Naive thymus-derived CD8-positive, alpha-beta T cell (primary cell): ENCODE results near the gene C7. TPM values are rescaled to one million over a fixed set of nuclear protein-coding genes. Genes with fewer than 3 reads are reported as not detected.
"Not testable (repeated sequence)": the region's sequence is repeated elsewhere in the genome, so short reads cannot be mapped to it uniquely, and the experiment has no call there.

Source experiments
- ATAC-seq, 2 donors: fragments of 150-1000 bp; cut with Tn5 transposase in 1 of 2; sonication (Bioruptor Pico), chemical (Tn5 transposase) in 1 of 2; 1 replicate in 1 of 2; 2 replicates in 1 of 2; pipeline ENCODE4 v1.10.0; 2021; ENCODE audit warnings: mild to moderate bottlenecking in 2 of 2, moderate library complexity in 2 of 2
- POLR2A ChIA-PET: fragments of 350-600 bp; sonication (Branson Sonifier 250); formaldehyde crosslinking; loops from one replicate; lab custom pipeline; 2021; ENCODE audit warnings: antibody characterized with exemption; lab: Charles Lee
- DNase-seq, 10 donors: peaks; one replicate each; pipeline versions ENCODE4 v3.0.0 to v3.0.0-alpha.2; 2020 to 2022
- H3K27ac Mint-ChIP-seq, 10 donors: one replicate each; pipeline ENCODE4 v1.8.0; 2020 to 2022; ENCODE audit warnings: mild to moderate bottlenecking in 10 of 10, mixed read lengths in 10 of 10, moderate library complexity in 4 of 10, inconsistent platforms in 1 of 10
- H3K27me3 Mint-ChIP-seq, 5 donors: one replicate each; pipeline ENCODE4 v1.8.0; 2021 to 2022; ENCODE audit warnings: mixed read lengths in 5 of 5
- H3K36me3 Mint-ChIP-seq, 3 donors: one replicate each; pipeline ENCODE4 v1.8.0; 2020 to 2022; ENCODE audit warnings: mixed read lengths in 3 of 3, mild to moderate bottlenecking in 2 of 3, inconsistent platforms in 1 of 3
- H3K4me1 Mint-ChIP-seq, 4 donors: one replicate each; pipeline ENCODE4 v1.8.0; 2021 to 2022; ENCODE audit warnings: mixed read lengths in 4 of 4
- H3K4me3 Mint-ChIP-seq, 10 donors: one replicate each; pipeline ENCODE4 v1.8.0; 2020 to 2022; ENCODE audit warnings: mild to moderate bottlenecking in 10 of 10, mixed read lengths in 10 of 10, moderate library complexity in 6 of 10, inconsistent platforms in 1 of 10
- H3K9me3 Mint-ChIP-seq, 9 donors: one replicate each; pipeline ENCODE4 v1.8.0; 2020 to 2022; ENCODE audit warnings: mixed read lengths in 9 of 9, mild to moderate bottlenecking in 3 of 9, inconsistent platforms in 1 of 9, moderate library complexity in 1 of 9
- polyA plus RNA-seq, 3 donors: library from polyadenylated mRNA; unstranded; fragments of 300-500 nt; fragmentation: Illumina TruSeq; gene quantifications; one replicate each; pipeline ENCODE4 v1.2.3, GENCODE V29; 2021
- total RNA-seq, 8 experiments: library from RNA in 2 of 8; stranded (reverse) in 2 of 8; gene quantifications; one replicate each; pipeline ENCODE4 v1.2.3 and lab custom pipeline; 2021 to 2026

The C7 gene
- total and polyA plus RNA-seq, 5 experiments from 2014 or later, result 0.10 TPM; not detected in 4

- H3K4me3 Mint-ChIP-seq, DNase-seq, POLR2A ChIA-PET, ATAC-seq, H3K27ac Mint-ChIP-seq, H3K4me1 Mint-ChIP-seq, H3K9me3 Mint-ChIP-seq, H3K36me3 Mint-ChIP-seq: not testable (repeated sequence)
- peaks cover 0 to 11% (median 2%) of the 10 kb centered on the region in 5 donors for H3K27me3 Mint-ChIP-seq
Measured at GRCh38 chr5:40883051-40883450, 26.2 kb upstream of the C7 start.

GRCh38 chr5:40895440-40896425 is 13.6 kb upstream of the C7 start:
- H3K36me3 Mint-ChIP-seq, ATAC-seq, H3K4me3 Mint-ChIP-seq, H3K27ac Mint-ChIP-seq, H3K4me1 Mint-ChIP-seq, DNase-seq, POLR2A ChIA-PET, H3K9me3 Mint-ChIP-seq: not testable (repeated sequence)
- H3K27me3 Mint-ChIP-seq, result peaks cover 2 to 13% (median 6%) of the 10 kb centered on the region in 5 donors

- peaks cover 0 to 2% (median 0%) of the 10 kb centered on the region in 9 donors for H3K9me3 Mint-ChIP-seq
- ATAC-seq, result peak in 1 of 2 donors; percentile 49
- H3K4me1 Mint-ChIP-seq, result peaks cover 0 to 6% (median 1%) of the 10 kb centered on the region in 4 donors
- POLR2A ChIA-PET, result no interaction called here
- H3K27ac Mint-ChIP-seq, result no peak overlapping the region
- DNase-seq, result peak in 5 of 10 donors; percentile 1 to 10 (median 5)
- H3K36me3 Mint-ChIP-seq, result no peaks in the 10 kb centered on the region
- no peak overlapping the region for H3K4me3 Mint-ChIP-seq
- peaks cover 1 to 18% (median 3%) of the 10 kb centered on the region in 5 donors for H3K27me3 Mint-ChIP-seq
Measured at GRCh38 chr5:40904205-40904993, 4.9 kb upstream of the C7 start.

GRCh38 chr5:40904994-40905306 is 4.3 kb upstream of the C7 start:
- Mint-ChIP-seq H3K4me1 (peaks cover 0 to 6% (median 1%) of the 10 kb centered on the region in 4 donors), H3K36me3 (no peaks in the 10 kb centered on the region), H3K4me3 (no peak overlapping the region), H3K27me3 (peaks cover 1 to 23% (median 3%) of the 10 kb centered on the region in 5 donors), H3K27ac (peak overlapping the region in 1 of 10 donors; percentile 16), H3K9me3 (no peaks in the 10 kb centered on the region)
- POLR2A ChIA-PET, result no interaction called here
- DNase-seq (no peak), ATAC-seq (no peak)

- H3K27me3 Mint-ChIP-seq, result peaks cover 2 to 29% (median 7%) of the 10 kb centered on the region in 5 donors
- H3K27ac Mint-ChIP-seq, result no peak overlapping the region
- H3K4me3 Mint-ChIP-seq, result no peak overlapping the region
- no peaks in the 10 kb centered on the region for H3K36me3 Mint-ChIP-seq
- no peak for ATAC-seq
- no peak for DNase-seq
- peaks cover 0 to 6% (median 1%) of the 10 kb centered on the region in 4 donors for H3K4me1 Mint-ChIP-seq
- POLR2A ChIA-PET, result no interaction called here
- no peaks in the 10 kb centered on the region for H3K9me3 Mint-ChIP-seq
Measured at GRCh38 chr5:40906351-40906751, 2.9 kb upstream of the C7 start.

GRCh38 chr5:40909723-40910122 is 426 bp downstream of the C7 start:
- DNase-seq (no peak), ATAC-seq (no peak)
- Mint-ChIP-seq H3K27ac (no peak overlapping the region), H3K4me1 (peaks cover 0 to 5% (median 1%) of the 10 kb centered on the region in 4 donors), H3K27me3 (peaks cover 13 to 42% (median 16%) of the 10 kb centered on the region in 5 donors), H3K9me3 (peaks cover 0 to 2% (median 0%) of the 10 kb centered on the region in 9 donors), H3K4me3 (no peak overlapping the region), H3K36me3 (no peaks in the 10 kb centered on the region)
- POLR2A ChIA-PET, result no interaction called here

- no peak overlapping the region for H3K27ac Mint-ChIP-seq
- no peak for DNase-seq
- POLR2A ChIA-PET, result no interaction called here
- peaks cover 15 to 47% (median 23%) of the 10 kb centered on the region in 5 donors for H3K27me3 Mint-ChIP-seq
- no peaks in the 10 kb centered on the region for H3K36me3 Mint-ChIP-seq
- no peak for ATAC-seq
- no peak overlapping the region for H3K4me3 Mint-ChIP-seq
- H3K9me3 Mint-ChIP-seq, result peaks cover 0 to 2% (median 0%) of the 10 kb centered on the region in 9 donors
- no peaks in the 10 kb centered on the region for H3K4me1 Mint-ChIP-seq
Measured at GRCh38 chr5:40911266-40911665, 2.0 kb downstream of the C7 start.

- H3K27ac Mint-ChIP-seq, result no peak overlapping the region
- peaks cover 19 to 41% (median 33%) of the 10 kb centered on the region in 5 donors for H3K27me3 Mint-ChIP-seq
- no peak for DNase-seq
- H3K36me3 Mint-ChIP-seq, result no peaks in the 10 kb centered on the region
- POLR2A ChIA-PET, result no interaction called here
- ATAC-seq, result no peak
- no peak overlapping the region for H3K4me3 Mint-ChIP-seq
- H3K4me1 Mint-ChIP-seq, result no peaks in the 10 kb centered on the region
- H3K9me3 Mint-ChIP-seq, result peaks cover 0 to 3% (median 0%) of the 10 kb centered on the region in 9 donors
Measured at GRCh38 chr5:40914835-40915234, 5.5 kb downstream of the C7 start.

- Mint-ChIP-seq H3K36me3 (no peaks in the 10 kb centered on the region), H3K4me3 (no peak overlapping the region), H3K27ac (no peak overlapping the region), H3K4me1 (no peaks in the 10 kb centered on the region), H3K27me3 (peaks cover 19 to 39% (median 33%) of the 10 kb centered on the region in 5 donors), H3K9me3 (peaks cover 0 to 6% (median 0%) of the 10 kb centered on the region in 9 donors)
- no peak for DNase-seq
- no peak for ATAC-seq
- POLR2A ChIA-PET, result no interaction called here
Measured at GRCh38 chr5:40915341-40915926, 6.1 kb downstream of the C7 start.

- ATAC-seq (no peak), DNase-seq (no peak)
- H3K4me3 Mint-ChIP-seq, result no peak overlapping the region
- H3K9me3 Mint-ChIP-seq, result peaks cover 0 to 6% (median 0%) of the 10 kb centered on the region in 9 donors
- POLR2A ChIA-PET, result no interaction called here
- H3K27ac Mint-ChIP-seq, result no peak overlapping the region
- peaks cover 20 to 35% (median 31%) of the 10 kb centered on the region in 5 donors for H3K27me3 Mint-ChIP-seq
- H3K36me3 Mint-ChIP-seq, result no peaks in the 10 kb centered on the region
- no peaks in the 10 kb centered on the region for H3K4me1 Mint-ChIP-seq
Measured at GRCh38 chr5:40916226-40916625, 6.9 kb downstream of the C7 start.

- DNase-seq, result no peak
- Mint-ChIP-seq H3K36me3 (peaks cover 0 to 25% (median 9%) of the 10 kb centered on the region in 3 donors), H3K27ac (no peak overlapping the region), H3K4me1 (no peaks in the 10 kb centered on the region), H3K27me3 (peaks cover 0 to 11% (median 5%) of the 10 kb centered on the region in 5 donors), H3K9me3 (peaks cover 0 to 33% (median 16%) of the 10 kb centered on the region in 9 donors), H3K4me3 (no peak overlapping the region)
- no peak for ATAC-seq
- POLR2A ChIA-PET, result no interaction called here
Measured at GRCh38 chr5:40928886-40929448, 19.7 kb downstream of the C7 start.

GRCh38 chr5:40932766-40933165 is 23.5 kb downstream of the C7 start:
- no peak for ATAC-seq
- no peaks in the 10 kb centered on the region for H3K4me1 Mint-ChIP-seq
- peaks cover 0 to 9% (median 7%) of the 10 kb centered on the region in 5 donors for H3K27me3 Mint-ChIP-seq
- H3K4me3 Mint-ChIP-seq, result no peak overlapping the region
- POLR2A ChIA-PET, result no interaction called here
- peaks cover 0 to 8% (median 0%) of the 10 kb centered on the region in 9 donors for H3K9me3 Mint-ChIP-seq
- DNase-seq, result no peak
- H3K27ac Mint-ChIP-seq, result no peak overlapping the region
- no peaks in the 10 kb centered on the region for H3K36me3 Mint-ChIP-seq
